SK-N-SH treated with all-trans-retinoic acid at 6 μM for 48 hours (cell line): ENCODE measurements around the gene HBG2.
"Not testable (repeated sequence)": the region's sequence is repeated elsewhere in the genome, so short reads cannot be mapped to it uniquely, and the experiment has no call there.

Experiments
- ATAC-seq: fragments of 200-7000 bp; cut with Tn5 transposase; 3 replicates; pipeline ENCODE4 v1.9.1; 2020; ENCODE audit warnings: mild to moderate bottlenecking, moderate library complexity
- ARNTL ChIP-seq: fragments of 450-650 bp; formaldehyde crosslinking; IDR thresholded peaks from 2 replicates; pipeline ENCODE4 v1.5.0; 2020; ENCODE audit warnings: low read depth, mild to moderate bottlenecking, moderate library complexity, borderline replicate concordance
- BACH2 ChIP-seq: fragments of 250-450 bp; sonication (Bioruptor Pico); IDR thresholded peaks from 2 replicates; pipeline ENCODE4 v1.9.0; 2021; ENCODE audit warnings: mild to moderate bottlenecking, borderline replicate concordance
- CSDC2 ChIP-seq: fragments of 250-450 bp; sonication (Bioruptor Pico); IDR thresholded peaks from 2 replicates; pipeline ENCODE4 v1.5.0; 2020; ENCODE audit warnings: mild to moderate bottlenecking, moderate library complexity
- ESRRG ChIP-seq: fragments of 250-450 bp; sonication (Bioruptor Pico); IDR thresholded peaks from 2 replicates; pipeline ENCODE4 v1.6.1; 2021; ENCODE audit warnings: mild to moderate bottlenecking
- ISL1 ChIP-seq: fragments of 250-450 bp; sonication (Bioruptor Pico); IDR thresholded peaks from 2 replicates; pipeline ENCODE4 v2.1.2; 2022; ENCODE audit warnings: mild to moderate bottlenecking, moderate library complexity
- OSR1 ChIP-seq: fragments of 250-450 bp; sonication (Bioruptor Pico); IDR thresholded peaks from 2 replicates; pipeline ENCODE4 v1.8.0; 2022; ENCODE audit warnings: moderate library complexity, mild to moderate bottlenecking, inconsistent platforms
- PPARA ChIP-seq: fragments of 250-450 bp; sonication (Bioruptor Pico); IDR thresholded peaks from 2 replicates; pipeline ENCODE4 v1.5.0; 2020; ENCODE audit warnings: mild to moderate bottlenecking, borderline replicate concordance
- RARB ChIP-seq: fragments of 250-450 bp; sonication (Bioruptor Pico); IDR thresholded peaks from 2 replicates; pipeline ENCODE4 v1.8.0; 2021; ENCODE audit warnings: mild to moderate bottlenecking, moderate library complexity
- SNAI2 ChIP-seq: fragments of 250-450 bp; sonication (Bioruptor Pico); IDR thresholded peaks from 2 replicates; pipeline ENCODE4 v1.5.0; 2020; ENCODE audit warnings: mild to moderate bottlenecking, moderate library complexity
- TCF4 ChIP-seq: fragments of 250-450 bp; sonication (Bioruptor Pico); IDR thresholded peaks from 2 replicates; pipeline ENCODE4 v1.8.0; 2021; ENCODE audit warnings: mild to moderate bottlenecking, moderate library complexity, borderline replicate concordance
- TOX ChIP-seq: fragments of 250-450 bp; sonication (Bioruptor Pico); IDR thresholded peaks from 2 replicates; pipeline ENCODE4 v1.8.0; 2021; ENCODE audit warnings: mild to moderate bottlenecking, moderate library complexity, borderline replicate concordance
- ZC3H10 ChIP-seq: fragments of 250-450 bp; sonication (Bioruptor Pico); IDR thresholded peaks from 2 replicates; pipeline ENCODE4 v1.5.1; 2021; ENCODE audit warnings: mild to moderate bottlenecking, moderate library complexity
- ZFP3 ChIP-seq: fragments of 250-450 bp; sonication (Bioruptor Pico); IDR thresholded peaks from 2 replicates; pipeline ENCODE4 v1.5.0; 2020; ENCODE audit warnings: mild to moderate bottlenecking, moderate library complexity
- ZFP30 ChIP-seq: fragments of 450-650 bp; formaldehyde crosslinking; IDR thresholded peaks from 2 replicates; pipeline ENCODE4 v1.5.0; 2022; ENCODE audit warnings: mild to moderate bottlenecking, moderate library complexity
- ZNF70 ChIP-seq: fragments of 450-650 bp; formaldehyde crosslinking; IDR thresholded peaks from 2 replicates; pipeline ENCODE4 v1.5.0; 2020; ENCODE audit warnings: mild to moderate bottlenecking, moderate library complexity
- ZNF8 ChIP-seq: fragments of 450-650 bp; formaldehyde crosslinking; IDR thresholded peaks from 2 replicates; pipeline ENCODE4 v1.5.0; 2020; ENCODE audit warnings: mild to moderate bottlenecking, moderate library complexity
- TF ChIP-seq, protein P1 (sequence below): fragments of 250-450 bp; sonication (Bioruptor Pico); IDR thresholded peaks from 2 replicates; pipeline ENCODE4 v1.5.1; 2020; ENCODE audit warnings: low read depth, mild to moderate bottlenecking, moderate library complexity
- TF ChIP-seq, protein P2 (sequence below): fragments of 250-450 bp; sonication (Bioruptor Pico); IDR thresholded peaks from 2 replicates; pipeline ENCODE4 v1.5.1; 2021; ENCODE audit warnings: mild to moderate bottlenecking, moderate library complexity
- TF ChIP-seq, protein P3 (sequence below): fragments of 250-450 bp; sonication (Bioruptor Pico); IDR thresholded peaks from 2 replicates; pipeline ENCODE4 v1.5.0; 2020; ENCODE audit warnings: mild to moderate bottlenecking, moderate library complexity
- TF ChIP-seq, protein P4 (sequence below): fragments of 250-450 bp; sonication (Bioruptor Pico); IDR thresholded peaks from 2 replicates; pipeline ENCODE4 v1.8.0; 2021; ENCODE audit warnings: low read depth, mild to moderate bottlenecking, moderate library complexity, borderline replicate concordance
- TF ChIP-seq, protein P5 (sequence below): fragments of 250-450 bp; sonication (Bioruptor Pico); IDR thresholded peaks from 2 replicates; pipeline ENCODE4 v1.8.0; 2020; ENCODE audit warnings: mild to moderate bottlenecking, moderate library complexity, borderline replicate concordance

Gene HBG2

DNA sequence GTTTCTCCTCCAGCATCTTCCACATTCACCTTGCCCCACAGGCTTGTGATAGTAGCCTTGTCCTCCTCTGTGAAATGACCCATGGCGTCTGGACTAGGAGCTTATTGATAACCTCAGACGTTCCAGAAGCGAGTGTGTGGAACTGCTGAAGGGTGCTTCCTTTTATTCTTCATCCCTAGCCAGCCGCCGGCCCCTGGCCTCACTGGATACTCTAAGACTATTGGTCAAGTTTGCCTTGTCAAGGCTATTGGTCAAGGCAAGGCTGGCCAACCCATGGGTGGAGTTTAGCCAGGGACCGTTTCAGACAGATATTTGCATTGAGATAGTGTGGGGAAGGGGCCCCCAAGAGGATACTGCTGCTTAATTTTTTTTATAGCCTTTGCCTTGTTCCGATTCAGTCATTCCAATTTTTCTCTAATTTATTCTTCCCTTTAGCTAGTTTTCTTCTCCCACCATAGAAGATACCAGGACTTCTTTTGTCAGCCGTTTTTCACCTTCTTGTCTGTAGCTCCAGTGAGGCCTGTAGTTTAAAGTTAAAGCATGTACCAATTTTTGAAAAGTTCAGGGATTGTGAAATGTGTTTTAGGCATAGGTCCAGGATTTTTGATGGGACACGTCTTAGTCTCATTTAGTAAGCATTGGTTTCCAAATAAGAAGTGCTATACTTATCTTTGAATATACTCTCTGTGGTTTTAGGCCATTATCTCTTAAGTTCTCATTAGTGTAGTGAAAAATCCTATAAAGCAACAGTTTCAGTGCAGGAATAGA, at the start of gene HBG2:
Gene HBG2 (minus strand): TSS at position 136 of the 768 bp plus-strand sequence. CDS start 53 bp downstream, at position 83.
- not testable (repeated sequence) for ATAC-seq

DNA sequence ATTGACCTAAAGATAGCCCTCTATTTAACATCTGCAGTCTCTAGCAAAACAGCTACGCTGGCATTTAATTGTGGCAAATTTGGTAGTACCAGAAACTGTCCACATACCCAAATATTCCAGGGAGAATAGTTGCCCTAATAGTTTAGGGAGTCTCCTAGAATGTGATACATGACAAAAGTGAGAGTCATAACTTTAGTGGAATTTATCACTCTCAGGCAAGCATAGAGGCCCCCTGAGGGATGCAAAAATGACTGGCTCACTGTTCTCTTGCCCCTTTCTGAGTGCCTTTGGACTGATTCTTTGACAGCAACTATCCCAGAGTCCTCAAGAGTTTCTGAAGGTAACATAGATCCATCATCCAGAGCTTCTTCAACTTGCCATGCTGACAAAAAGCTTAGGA, 49.5 kb upstream of the HBG2 start:
- TF ChIP-seq RARB, result no peak
- no peak for ATAC-seq

DNA sequence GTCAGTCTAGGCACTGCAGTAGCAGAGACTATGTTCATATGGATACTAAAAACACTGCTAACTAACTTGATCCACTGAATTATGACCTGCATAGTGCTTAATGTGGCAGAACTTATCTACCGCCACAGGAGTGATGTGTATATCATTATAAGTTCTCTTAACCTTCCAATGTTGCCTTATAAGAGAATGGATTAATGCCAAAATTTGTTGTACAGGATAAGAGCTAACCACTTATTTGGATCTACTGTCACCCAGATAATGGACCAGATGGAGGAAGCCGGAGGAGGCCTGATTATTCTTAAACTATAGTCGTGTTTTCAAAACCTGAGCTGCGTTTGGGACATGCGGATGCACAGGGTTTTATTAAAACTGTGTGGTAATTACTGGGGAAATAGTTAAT, 49.0 kb upstream of the HBG2 start:
- no peak for ATAC-seq
- TF ChIP-seq, protein P1, sequence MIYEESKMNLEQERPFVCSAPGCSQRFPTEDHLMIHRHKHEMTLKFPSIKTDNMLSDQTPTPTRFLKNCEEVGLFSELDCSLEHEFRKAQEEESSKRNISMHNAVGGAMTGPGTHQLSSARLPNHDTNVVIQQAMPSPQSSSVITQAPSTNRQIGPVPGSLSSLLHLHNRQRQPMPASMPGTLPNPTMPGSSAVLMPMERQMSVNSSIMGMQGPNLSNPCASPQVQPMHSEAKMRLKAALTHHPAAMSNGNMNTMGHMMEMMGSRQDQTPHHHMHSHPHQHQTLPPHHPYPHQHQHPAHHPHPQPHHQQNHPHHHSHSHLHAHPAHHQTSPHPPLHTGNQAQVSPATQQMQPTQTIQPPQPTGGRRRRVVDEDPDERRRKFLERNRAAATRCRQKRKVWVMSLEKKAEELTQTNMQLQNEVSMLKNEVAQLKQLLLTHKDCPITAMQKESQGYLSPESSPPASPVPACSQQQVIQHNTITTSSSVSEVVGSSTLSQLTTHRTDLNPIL (CRISPR knock-in tag), result no peak
- TF ChIP-seq TOX (CRISPR knock-in tag), result no peak

DNA sequence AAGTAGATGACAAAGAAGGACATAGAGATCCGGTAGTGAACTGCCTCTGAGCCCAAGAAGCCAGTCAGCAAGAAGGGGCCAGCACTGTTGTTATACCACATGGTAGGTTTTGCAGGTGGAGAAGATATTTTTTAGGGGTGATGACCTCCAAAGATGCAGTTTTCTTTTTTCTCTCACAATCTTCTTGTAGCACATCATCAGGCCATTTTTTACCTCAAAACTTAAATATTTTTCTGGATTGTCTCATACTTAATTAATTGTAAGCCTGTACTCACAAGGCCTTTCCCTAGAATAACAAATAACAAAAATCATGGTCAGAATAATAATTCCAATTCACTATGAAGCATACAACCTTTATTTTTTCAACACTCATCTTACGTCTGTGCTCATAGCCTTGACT, 47.3 kb upstream of the HBG2 start, which contains the start of gene OR51B4:
Gene OR51B4 (minus strand): TSS at position 101 of the 400 bp plus-strand sequence. CDS start 0 bp downstream, at position 101.
- no peak for TF ChIP-seq ZFP3
- no peak for TF ChIP-seq PPARA (CRISPR knock-in tag)
- no peak for TF ChIP-seq ZNF70 (CRISPR knock-in tag)
- TF ChIP-seq ZC3H10, result no peak
- TF ChIP-seq, protein P2, sequence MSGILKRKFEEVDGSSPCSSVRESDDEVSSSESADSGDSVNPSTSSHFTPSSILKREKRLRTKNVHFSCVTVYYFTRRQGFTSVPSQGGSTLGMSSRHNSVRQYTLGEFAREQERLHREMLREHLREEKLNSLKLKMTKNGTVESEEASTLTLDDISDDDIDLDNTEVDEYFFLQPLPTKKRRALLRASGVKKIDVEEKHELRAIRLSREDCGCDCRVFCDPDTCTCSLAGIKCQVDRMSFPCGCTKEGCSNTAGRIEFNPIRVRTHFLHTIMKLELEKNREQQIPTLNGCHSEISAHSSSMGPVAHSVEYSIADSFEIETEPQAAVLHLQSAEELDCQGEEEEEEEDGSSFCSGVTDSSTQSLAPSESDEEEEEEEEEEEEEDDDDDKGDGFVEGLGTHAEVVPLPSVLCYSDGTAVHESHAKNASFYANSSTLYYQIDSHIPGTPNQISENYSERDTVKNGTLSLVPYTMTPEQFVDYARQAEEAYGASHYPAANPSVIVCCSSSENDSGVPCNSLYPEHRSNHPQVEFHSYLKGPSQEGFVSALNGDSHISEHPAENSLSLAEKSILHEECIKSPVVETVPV (CRISPR knock-in tag), result no peak
- TF ChIP-seq, protein P3, sequence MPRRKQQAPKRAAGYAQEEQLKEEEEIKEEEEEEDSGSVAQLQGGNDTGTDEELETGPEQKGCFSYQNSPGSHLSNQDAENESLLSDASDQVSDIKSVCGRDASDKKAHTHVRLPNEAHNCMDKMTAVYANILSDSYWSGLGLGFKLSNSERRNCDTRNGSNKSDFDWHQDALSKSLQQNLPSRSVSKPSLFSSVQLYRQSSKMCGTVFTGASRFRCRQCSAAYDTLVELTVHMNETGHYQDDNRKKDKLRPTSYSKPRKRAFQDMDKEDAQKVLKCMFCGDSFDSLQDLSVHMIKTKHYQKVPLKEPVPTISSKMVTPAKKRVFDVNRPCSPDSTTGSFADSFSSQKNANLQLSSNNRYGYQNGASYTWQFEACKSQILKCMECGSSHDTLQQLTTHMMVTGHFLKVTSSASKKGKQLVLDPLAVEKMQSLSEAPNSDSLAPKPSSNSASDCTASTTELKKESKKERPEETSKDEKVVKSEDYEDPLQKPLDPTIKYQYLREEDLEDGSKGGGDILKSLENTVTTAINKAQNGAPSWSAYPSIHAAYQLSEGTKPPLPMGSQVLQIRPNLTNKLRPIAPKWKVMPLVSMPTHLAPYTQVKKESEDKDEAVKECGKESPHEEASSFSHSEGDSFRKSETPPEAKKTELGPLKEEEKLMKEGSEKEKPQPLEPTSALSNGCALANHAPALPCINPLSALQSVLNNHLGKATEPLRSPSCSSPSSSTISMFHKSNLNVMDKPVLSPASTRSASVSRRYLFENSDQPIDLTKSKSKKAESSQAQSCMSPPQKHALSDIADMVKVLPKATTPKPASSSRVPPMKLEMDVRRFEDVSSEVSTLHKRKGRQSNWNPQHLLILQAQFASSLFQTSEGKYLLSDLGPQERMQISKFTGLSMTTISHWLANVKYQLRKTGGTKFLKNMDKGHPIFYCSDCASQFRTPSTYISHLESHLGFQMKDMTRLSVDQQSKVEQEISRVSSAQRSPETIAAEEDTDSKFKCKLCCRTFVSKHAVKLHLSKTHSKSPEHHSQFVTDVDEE (CRISPR knock-in tag), result no peak
- no peak for TF ChIP-seq TOX (CRISPR knock-in tag)
- no peak for TF ChIP-seq TCF4 (CRISPR knock-in tag)
- no peak for TF ChIP-seq BACH2 (CRISPR knock-in tag)
- no peak for TF ChIP-seq SNAI2 (CRISPR knock-in tag)
- TF ChIP-seq, protein P4, sequence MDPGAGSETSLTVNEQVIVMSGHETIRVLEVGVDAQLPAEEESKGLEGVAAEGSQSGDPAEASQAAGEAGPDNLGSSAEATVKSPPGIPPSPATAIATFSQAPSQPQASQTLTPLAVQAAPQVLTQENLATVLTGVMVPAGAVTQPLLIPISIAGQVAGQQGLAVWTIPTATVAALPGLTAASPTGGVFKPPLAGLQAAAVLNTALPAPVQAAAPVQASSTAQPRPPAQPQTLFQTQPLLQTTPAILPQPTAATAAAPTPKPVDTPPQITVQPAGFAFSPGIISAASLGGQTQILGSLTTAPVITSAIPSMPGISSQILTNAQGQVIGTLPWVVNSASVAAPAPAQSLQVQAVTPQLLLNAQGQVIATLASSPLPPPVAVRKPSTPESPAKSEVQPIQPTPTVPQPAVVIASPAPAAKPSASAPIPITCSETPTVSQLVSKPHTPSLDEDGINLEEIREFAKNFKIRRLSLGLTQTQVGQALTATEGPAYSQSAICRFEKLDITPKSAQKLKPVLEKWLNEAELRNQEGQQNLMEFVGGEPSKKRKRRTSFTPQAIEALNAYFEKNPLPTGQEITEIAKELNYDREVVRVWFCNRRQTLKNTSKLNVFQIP (CRISPR knock-in tag), result no peak
- no peak for TF ChIP-seq ZNF8
- TF ChIP-seq, protein P5, sequence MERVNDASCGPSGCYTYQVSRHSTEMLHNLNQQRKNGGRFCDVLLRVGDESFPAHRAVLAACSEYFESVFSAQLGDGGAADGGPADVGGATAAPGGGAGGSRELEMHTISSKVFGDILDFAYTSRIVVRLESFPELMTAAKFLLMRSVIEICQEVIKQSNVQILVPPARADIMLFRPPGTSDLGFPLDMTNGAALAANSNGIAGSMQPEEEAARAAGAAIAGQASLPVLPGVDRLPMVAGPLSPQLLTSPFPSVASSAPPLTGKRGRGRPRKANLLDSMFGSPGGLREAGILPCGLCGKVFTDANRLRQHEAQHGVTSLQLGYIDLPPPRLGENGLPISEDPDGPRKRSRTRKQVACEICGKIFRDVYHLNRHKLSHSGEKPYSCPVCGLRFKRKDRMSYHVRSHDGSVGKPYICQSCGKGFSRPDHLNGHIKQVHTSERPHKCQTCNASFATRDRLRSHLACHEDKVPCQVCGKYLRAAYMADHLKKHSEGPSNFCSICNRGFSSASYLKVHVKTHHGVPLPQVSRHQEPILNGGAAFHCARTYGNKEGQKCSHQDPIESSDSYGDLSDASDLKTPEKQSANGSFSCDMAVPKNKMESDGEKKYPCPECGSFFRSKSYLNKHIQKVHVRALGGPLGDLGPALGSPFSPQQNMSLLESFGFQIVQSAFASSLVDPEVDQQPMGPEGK, result no peak
- TF ChIP-seq ZFP30 (CRISPR knock-in tag), result no peak
- TF ChIP-seq CSDC2 (CRISPR knock-in tag), result no peak
- no peak for TF ChIP-seq ESRRG (CRISPR knock-in tag)
- TF ChIP-seq RARB, result no peak
- no peak for TF ChIP-seq ISL1 (CRISPR knock-in tag)
- no peak for TF ChIP-seq ARNTL
- no peak for TF ChIP-seq OSR1
- TF ChIP-seq, all 23 proteins: peak for 0
- ATAC-seq, result no peak
